ENCODE measurements around the gene PTPRA. TPM values are rescaled to one million over a fixed set of nuclear protein-coding genes. Genes with fewer than 3 reads are reported as not detected.

Gene PTPRA
- total RNA-seq, 2 experiments from 2014 or later: 42.0 to 43.1 TPM

DNA sequence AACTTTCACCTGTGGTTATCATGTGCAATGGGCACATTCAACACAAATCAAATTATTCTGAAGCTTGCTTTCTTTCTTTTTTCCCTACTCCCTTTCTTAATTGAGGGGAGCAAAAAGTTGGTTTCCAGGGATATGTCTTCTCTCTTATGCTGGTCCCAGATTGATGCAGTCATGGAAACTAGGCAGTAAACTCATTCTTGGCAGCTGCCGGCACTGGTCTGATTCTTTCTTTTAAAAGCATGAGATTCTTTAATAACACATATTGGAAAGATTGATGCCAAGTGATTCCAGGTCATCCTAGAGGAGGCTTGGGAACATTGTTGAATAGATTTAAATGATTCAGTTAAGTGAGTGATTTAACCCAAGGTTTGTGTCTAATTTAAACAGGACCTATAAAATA is 29.0 kb downstream of the PTPRA start:
- ChIA-PET CTCF (no interaction called here), POLR2A (no interaction called here)
- Mint-ChIP-seq H3K36me3 (ENCODE audit: low read depth) (peaks cover 9% of the 10 kb centered on the region), H3K4me1 (ENCODE audit: low read depth) (peaks cover 49% of the 10 kb centered on the region), H3K27me3 (no peaks in the 10 kb centered on the region), H3K9me3 (no peaks in the 10 kb centered on the region), H3K4me3 (no peak overlapping the region), H3K27ac (no peak overlapping the region)
- DNase-seq (no peak), ATAC-seq (no peak)
- TF ChIP-seq, protein P1, sequence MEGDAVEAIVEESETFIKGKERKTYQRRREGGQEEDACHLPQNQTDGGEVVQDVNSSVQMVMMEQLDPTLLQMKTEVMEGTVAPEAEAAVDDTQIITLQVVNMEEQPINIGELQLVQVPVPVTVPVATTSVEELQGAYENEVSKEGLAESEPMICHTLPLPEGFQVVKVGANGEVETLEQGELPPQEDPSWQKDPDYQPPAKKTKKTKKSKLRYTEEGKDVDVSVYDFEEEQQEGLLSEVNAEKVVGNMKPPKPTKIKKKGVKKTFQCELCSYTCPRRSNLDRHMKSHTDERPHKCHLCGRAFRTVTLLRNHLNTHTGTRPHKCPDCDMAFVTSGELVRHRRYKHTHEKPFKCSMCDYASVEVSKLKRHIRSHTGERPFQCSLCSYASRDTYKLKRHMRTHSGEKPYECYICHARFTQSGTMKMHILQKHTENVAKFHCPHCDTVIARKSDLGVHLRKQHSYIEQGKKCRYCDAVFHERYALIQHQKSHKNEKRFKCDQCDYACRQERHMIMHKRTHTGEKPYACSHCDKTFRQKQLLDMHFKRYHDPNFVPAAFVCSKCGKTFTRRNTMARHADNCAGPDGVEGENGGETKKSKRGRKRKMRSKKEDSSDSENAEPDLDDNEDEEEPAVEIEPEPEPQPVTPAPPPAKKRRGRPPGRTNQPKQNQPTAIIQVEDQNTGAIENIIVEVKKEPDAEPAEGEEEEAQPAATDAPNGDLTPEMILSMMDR (IDR thresholded peaks at IDR 0.05): no peak
- intact Hi-C loops (cut with micrococcal nuclease): no loop called here

DNA sequence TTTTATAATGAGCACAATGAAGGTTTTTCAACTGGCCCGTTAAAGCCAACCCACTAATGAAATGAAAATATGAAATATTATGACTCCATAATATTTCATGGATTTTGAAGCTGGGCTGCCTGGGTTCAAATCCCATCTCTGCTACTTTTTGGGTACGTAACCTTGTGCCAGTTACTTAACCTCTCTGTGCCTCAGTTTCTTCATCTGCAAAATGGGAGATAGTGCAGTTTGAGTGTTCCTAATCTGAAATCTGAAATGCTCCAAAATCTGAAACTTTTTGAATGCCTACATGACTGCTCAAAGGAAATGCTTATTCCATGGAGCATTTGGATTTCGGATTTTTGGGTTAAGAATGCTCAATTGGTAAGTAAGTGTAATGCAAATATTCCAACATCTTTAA is 29.5 kb downstream of the PTPRA start:
- DNase-seq (no peak), ATAC-seq (no peak)
- H3K27ac Mint-ChIP-seq: no peak overlapping the region
- TF ChIP-seq, protein P1 (IDR thresholded peaks at IDR 0.05): no peak
- H3K9me3 Mint-ChIP-seq: no peaks in the 10 kb centered on the region
- H3K27me3 Mint-ChIP-seq: no peaks in the 10 kb centered on the region
- ChIA-PET POLR2A (interaction anchor here (1.1 kb wide), 1 partner anchor 32 kb away, joined by 3 read pairs; no protein-coding TSS in a partner anchor), CTCF (no interaction called here)
- peaks cover 9% of the 10 kb centered on the region for H3K36me3 Mint-ChIP-seq (ENCODE audit: low read depth)
- H3K4me3 Mint-ChIP-seq: no peak overlapping the region
- intact Hi-C loops (cut with micrococcal nuclease): no loop called here
- H3K4me1 Mint-ChIP-seq (ENCODE audit: low read depth): peaks cover 47% of the 10 kb centered on the region

DNA sequence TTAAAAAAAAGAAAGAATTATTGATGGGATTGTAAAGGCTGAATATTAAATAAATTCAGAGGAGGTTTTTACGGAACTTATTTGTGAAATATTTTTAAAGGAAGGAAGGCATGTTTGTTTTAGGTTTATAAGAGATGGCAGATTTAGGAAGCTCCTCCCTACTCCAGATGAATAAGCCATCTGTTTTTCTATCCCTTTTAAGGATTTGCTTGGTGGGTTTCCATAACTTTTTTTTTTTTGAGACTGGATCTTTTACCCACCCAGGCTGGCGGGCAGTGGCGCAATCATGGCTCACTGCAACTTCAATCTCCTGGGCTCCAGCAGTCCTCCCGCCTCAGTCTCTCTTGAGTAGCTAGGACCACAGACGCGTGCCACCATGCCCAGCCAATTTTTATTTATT is 30.4 kb downstream of the PTPRA start:
- CTCF ChIA-PET: no interaction called here
- intact Hi-C loops (cut with micrococcal nuclease): no loop called here

DNA sequence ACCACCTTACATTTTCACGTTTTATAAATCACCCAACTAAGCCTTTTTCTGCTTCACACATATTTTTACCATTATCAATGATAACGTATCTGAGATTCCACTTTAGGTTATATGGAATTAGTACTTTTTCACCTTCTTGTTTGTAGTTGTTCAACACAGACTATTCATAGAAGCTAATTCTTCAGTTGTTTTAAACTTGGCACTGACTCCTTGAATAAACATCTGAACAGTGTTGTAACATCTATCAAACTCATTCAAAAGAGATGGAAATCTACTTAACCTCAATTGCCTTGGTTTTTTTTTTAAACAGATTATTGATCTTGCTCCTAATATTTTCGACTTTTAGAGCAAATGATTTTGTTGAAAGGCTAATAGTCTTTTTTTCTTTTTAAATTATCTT is 34.2 kb downstream of the PTPRA start:
- Mint-ChIP-seq H3K4me1 (ENCODE audit: low read depth) (peaks cover 23% of the 10 kb centered on the region), H3K36me3 (ENCODE audit: low read depth) (peaks cover 7% of the 10 kb centered on the region), H3K9me3 (no peaks in the 10 kb centered on the region), H3K4me3 (no peak overlapping the region), H3K27me3 (no peaks in the 10 kb centered on the region), H3K27ac (no peak overlapping the region)
- no peak for DNase-seq
- ChIA-PET CTCF (interaction anchor here (0.7 to 1.4 kb wide), 2 partner anchors 10 to 47 kb away, joined by 3 read pairs; no protein-coding TSS in a partner anchor), POLR2A (no interaction called here)
- intact Hi-C loops (cut with micrococcal nuclease): no loop called here
- TF ChIP-seq, protein P1 (IDR thresholded peaks at IDR 0.05): no peak
- ATAC-seq: no peak

More for the DNA sequence above, 30.4 kb downstream of the PTPRA start:
- ATAC-seq (no peak), DNase-seq (no peak)
- Mint-ChIP-seq H3K4me1 (ENCODE audit: low read depth) (peaks cover 47% of the 10 kb centered on the region), H3K27me3 (no peaks in the 10 kb centered on the region), H3K27ac (no peak overlapping the region), H3K36me3 (ENCODE audit: low read depth) (peaks cover 9% of the 10 kb centered on the region), H3K4me3 (no peak overlapping the region), H3K9me3 (no peaks in the 10 kb centered on the region)
- TF ChIP-seq, protein P1 (IDR thresholded peaks at IDR 0.05): no peak
- POLR2A ChIA-PET: interaction anchor here (1.1 kb wide), 1 partner anchor 32 kb away, joined by 3 read pairs; no protein-coding TSS in a partner anchor

DNA sequence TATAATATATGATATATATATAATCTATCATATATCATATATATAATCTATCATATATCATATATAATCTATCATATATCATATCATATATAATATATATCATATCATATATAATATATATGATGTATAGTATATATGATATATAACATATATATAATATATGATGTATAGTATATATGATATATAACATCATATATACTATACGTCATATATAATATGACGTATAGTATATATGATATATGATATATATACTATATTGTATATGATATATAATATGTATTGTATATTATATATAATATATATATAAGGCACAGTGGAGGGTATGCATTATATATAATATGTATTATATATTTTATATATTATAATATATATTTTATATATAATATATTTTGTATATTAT is 36.7 kb downstream of the PTPRA start:
- no peak for DNase-seq
- POLR2A ChIA-PET: no interaction called here
- TF ChIP-seq, protein P1 (IDR thresholded peaks at IDR 0.05): no peak
- CTCF ChIA-PET: interaction anchor here (1.2 kb wide), 1 partner anchor 223 kb away, joined by 3 read pairs; no protein-coding TSS in a partner anchor
- Mint-ChIP-seq H3K9me3 (no peaks in the 10 kb centered on the region), H3K27ac (no peak overlapping the region), H3K27me3 (no peaks in the 10 kb centered on the region), H3K4me3 (no peak overlapping the region), H3K4me1 (ENCODE audit: low read depth) (peaks cover 13% of the 10 kb centered on the region), H3K36me3 (ENCODE audit: low read depth) (peaks cover 8% of the 10 kb centered on the region)
- no peak for ATAC-seq
- intact Hi-C loops (cut with micrococcal nuclease): loop anchor here (10.0 kb wide), 1 partner anchor 75 kb away; no protein-coding TSS in a partner anchor

All from activated CD8-positive, alpha-beta T cell treated with anti-CD3 and anti-CD28 coated beads for 36 hours (primary cell).